Panc1 (cell line): Measurements from ENCODE around the gene GIGYF1.

Experiments
- REST ChIP-seq, 2 experiments: IDR thresholded peaks; 2 replicates each; pipeline ENCODE4 v1.6.1; 2011 to 2012; ENCODE audit warnings: low read depth in 2 of 2, control low read depth in 1 of 2, low read length in 1 of 2, mild to moderate bottlenecking in 1 of 2, moderate library complexity in 1 of 2; ENCODE audit not compliant: insufficient read depth in 1 of 2
- SIN3A ChIP-seq: IDR thresholded peaks from 2 replicates; pipeline ENCODE4 v1.6.1; 2012; ENCODE audit warnings: low read depth, mild to moderate bottlenecking, low read length, moderate library complexity, borderline replicate concordance; ENCODE audit not compliant: insufficient read depth
- TF ChIP-seq, protein P1 (sequence below): fragments of 450-650 bp; IDR thresholded peaks from 2 replicates; pipeline ENCODE4 v1.5.1; 2017; ENCODE audit warnings: mild to moderate bottlenecking

DNA sequence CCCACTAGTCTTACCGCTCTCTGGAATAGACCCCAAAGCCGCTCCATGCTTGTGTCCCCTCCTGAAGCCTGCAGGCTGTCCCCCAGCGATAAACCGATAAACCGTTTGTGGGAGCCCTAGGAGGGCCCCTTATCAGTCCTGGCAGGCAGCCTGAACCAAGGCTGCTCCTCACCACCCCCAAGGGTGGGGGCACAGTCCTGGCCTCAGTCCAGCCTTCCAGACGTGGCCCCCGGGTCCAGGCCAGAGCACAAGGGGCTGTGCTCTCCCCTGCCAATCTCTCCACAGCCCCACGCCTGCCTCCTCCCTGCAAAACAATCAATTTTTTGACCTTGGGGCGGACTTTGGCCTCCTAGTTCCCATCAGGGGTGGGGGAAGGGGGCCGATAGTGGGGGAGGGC is 52.6 kb downstream of the GIGYF1 start, which contains the start of gene TFR2:
- TF ChIP-seq, protein P1, sequence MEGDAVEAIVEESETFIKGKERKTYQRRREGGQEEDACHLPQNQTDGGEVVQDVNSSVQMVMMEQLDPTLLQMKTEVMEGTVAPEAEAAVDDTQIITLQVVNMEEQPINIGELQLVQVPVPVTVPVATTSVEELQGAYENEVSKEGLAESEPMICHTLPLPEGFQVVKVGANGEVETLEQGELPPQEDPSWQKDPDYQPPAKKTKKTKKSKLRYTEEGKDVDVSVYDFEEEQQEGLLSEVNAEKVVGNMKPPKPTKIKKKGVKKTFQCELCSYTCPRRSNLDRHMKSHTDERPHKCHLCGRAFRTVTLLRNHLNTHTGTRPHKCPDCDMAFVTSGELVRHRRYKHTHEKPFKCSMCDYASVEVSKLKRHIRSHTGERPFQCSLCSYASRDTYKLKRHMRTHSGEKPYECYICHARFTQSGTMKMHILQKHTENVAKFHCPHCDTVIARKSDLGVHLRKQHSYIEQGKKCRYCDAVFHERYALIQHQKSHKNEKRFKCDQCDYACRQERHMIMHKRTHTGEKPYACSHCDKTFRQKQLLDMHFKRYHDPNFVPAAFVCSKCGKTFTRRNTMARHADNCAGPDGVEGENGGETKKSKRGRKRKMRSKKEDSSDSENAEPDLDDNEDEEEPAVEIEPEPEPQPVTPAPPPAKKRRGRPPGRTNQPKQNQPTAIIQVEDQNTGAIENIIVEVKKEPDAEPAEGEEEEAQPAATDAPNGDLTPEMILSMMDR: no peak
- TF ChIP-seq REST (IDR thresholded peaks at IDR 0.05; ENCODE audit: insufficient read depth in 1 of 2, low read depth in 2 of 2, low read length in 1 of 2): no peak
- TF ChIP-seq SIN3A: no peak
